GM21447 (cell line): Measurements from ENCODE around the gene KLHL29.
A peak's percentile ranks its signal among the peaks of the same experiment; 100 is the strongest.

ENCODE experiments used
- ATAC-seq: cut with Tn5 transposase; IDR thresholded peaks from one replicate; pipeline ENCODE4 v1.9.1; 2021; ENCODE audit not compliant: unreplicated experiment

Gene KLHL29

GRCh38 chr2:23640711-23641110 is 255.7 kb downstream of the KLHL29 start:
- no peak for ATAC-seq

GRCh38 chr2:23642516-23642915 is 257.5 kb downstream of the KLHL29 start:
- ATAC-seq, result no peak

- ATAC-seq, result no peak
Measured at GRCh38 chr2:23645230-23645808, 260.3 kb downstream of the KLHL29 start.

GRCh38 chr2:23647563-23647962 is 262.6 kb downstream of the KLHL29 start:
- no peak for ATAC-seq

GRCh38 chr2:23649303-23649702 is 264.3 kb downstream of the KLHL29 start:
- ATAC-seq, result no peak

GRCh38 chr2:23649819-23650218 is 264.8 kb downstream of the KLHL29 start:
- no peak for ATAC-seq

GRCh38 chr2:23651187-23652080 is 266.5 kb downstream of the KLHL29 start:
- no peak for ATAC-seq

GRCh38 chr2:23653326-23653725 is 268.3 kb downstream of the KLHL29 start:
- no peak for ATAC-seq

- no peak for ATAC-seq
Measured at GRCh38 chr2:23654756-23655155, 269.8 kb downstream of the KLHL29 start.

GRCh38 chr2:23655934-23656596 is 271.1 kb downstream of the KLHL29 start:
- ATAC-seq, result no peak

- no peak for ATAC-seq
Measured at GRCh38 chr2:23656597-23656973, 271.6 kb downstream of the KLHL29 start.

- no peak for ATAC-seq
Measured at GRCh38 chr2:23657371-23657770, 272.4 kb downstream of the KLHL29 start.

GRCh38 chr2:23657934-23658333 is 273.0 kb downstream of the KLHL29 start:
- ATAC-seq, result no peak

- peak; percentile 69 for ATAC-seq
Measured at GRCh38 chr2:23658466-23658942, 273.5 kb downstream of the KLHL29 start.

GRCh38 chr2:23659328-23659727 is 274.3 kb downstream of the KLHL29 start:
- no peak for ATAC-seq

- no peak for ATAC-seq
Measured at GRCh38 chr2:23659773-23660172, 274.8 kb downstream of the KLHL29 start.

GRCh38 chr2:23660237-23660636 is 275.3 kb downstream of the KLHL29 start:
- ATAC-seq, result no peak

GRCh38 chr2:23661276-23662050 is 276.5 kb downstream of the KLHL29 start:
- ATAC-seq, result no peak

GRCh38 chr2:23662466-23662865 is 277.5 kb downstream of the KLHL29 start:
- ATAC-seq, result no peak

- no peak for ATAC-seq
Measured at GRCh38 chr2:23662941-23663920, 278.3 kb downstream of the KLHL29 start.
